NCI-H1105 treated with DMSO at 0.1 percent for 48 hours (cell line): ENCODE measurements around the gene FAM83C.

Source experiments
- DNase-seq: peaks from one replicate; lab custom pipeline; 2025; lab: John Stamatoyannopoulos, UW

The FAM83C gene

GRCh38 chr20:35291654-35292503, at the start of gene FAM83C:
TSS of gene FAM83C (minus strand) at chr20:35292425. CDS start at chr20:35292304, 121 bp downstream.
- DNase-seq = no peak

DNA sequence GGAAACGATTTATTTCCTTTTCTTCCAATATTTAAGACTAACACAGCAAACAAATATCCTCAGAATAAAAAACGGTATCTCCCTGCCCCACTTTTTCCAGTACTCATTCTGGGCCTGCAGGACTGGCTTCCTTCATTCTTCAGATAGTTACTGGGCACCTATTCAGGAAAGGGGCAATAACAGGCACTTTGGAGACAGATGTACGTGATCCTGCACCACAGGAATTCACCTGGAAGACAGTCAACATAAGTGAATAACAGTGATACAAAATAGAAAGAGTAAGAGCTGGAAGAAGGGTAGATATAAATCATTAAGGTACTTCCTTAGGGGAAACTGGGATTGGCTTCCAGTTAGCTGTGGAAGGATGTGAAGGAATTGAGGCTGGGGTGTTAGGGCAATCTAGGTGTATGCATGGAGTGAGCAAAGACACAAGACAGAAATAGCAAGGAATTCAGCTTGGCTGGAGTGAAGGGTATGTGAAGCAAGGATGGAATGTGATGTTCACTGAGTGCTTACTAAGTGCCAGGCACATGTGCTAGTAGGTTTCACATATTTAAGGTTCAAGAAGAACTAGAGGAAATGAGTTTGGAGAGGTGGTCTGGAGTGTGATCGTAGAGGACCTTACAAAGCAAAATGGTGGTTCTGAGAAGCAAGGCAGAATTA, 49.3 kb upstream of the FAM83C start:
- no peak for DNase-seq

DNA sequence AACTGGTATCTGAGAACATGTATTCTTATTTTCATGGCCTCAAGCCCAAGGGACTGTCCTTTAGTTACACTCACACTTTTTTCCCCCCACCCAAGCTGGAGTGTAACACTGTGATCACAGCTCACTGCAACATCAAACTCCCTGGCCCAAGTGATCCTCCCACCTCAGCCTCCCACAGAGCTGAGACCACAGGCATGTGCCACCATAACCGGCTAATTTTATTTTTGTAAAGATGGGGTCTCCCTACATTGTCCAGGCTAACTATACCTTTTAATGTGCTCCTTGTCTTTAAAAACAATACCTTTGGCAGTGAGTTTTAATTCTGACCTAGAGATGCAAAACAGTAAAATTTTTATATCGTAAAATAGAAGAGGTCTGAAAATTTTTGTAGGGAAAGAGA, 48.2 kb upstream of the FAM83C start:
- no peak for DNase-seq

DNA sequence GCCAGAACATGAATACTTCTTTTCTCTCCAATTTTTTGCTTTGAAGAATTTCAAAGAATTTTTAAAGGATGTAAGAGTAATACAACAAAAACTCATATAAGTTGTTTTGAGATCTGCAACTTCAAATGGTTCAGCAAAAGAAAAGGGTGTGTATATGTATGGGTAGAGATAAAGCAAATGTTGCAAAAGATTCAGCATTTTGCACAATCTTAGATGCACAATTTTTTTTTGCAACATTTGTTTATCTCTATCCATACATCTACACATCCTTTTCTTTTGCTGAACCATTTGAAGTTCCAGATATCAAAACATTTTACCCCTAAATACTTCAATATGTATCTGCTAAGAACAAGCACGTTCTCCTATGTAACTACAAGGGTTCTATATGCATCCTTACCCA, 47.4 kb upstream of the FAM83C start:
- DNase-seq = no peak

GRCh38 chr20:35339007-35339406, 46.8 kb upstream of the FAM83C start:
- DNase-seq = no peak

GRCh38 chr20:35334311-35335101, 42.3 kb upstream of the FAM83C start:
- no peak for DNase-seq

- no peak for DNase-seq
Observed at GRCh38 chr20:35333606-35334005, 41.4 kb upstream of the FAM83C start.

DNA sequence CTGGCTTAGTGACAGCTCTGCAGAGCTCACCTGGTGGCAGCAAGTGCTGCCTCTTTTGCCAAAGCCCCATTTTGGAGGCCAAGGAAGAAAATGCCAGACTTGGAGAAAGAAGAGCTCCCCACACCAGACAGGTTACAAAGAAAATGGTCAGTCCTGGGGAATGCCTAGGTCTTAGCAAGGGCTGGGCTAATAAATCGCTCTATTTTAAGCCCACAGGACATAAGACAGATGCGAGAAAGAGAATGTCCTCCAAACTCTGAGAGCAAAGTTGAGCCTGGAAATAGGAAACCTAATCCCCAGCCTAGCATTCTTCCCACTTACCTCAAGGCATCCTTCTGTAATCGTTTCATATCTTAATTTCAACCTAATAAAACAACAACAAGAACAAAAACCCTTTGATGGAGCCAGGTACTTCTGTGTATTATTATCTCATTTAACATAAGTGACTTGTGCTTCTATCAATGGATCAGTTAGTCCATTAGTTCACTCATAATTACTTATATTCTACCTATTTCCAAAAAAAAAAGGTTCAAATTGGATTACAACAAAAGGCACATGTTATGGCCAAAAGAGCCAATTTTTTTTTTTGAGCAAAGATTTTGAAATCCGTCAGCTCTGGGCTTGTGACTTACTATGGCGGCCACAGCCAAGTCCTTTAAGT, 40.4 kb upstream of the FAM83C start:
- no peak for DNase-seq

GRCh38 chr20:35329435-35330139, 37.4 kb upstream of the FAM83C start:
- DNase-seq = peak; percentile 28

- DNase-seq = no peak
Observed at GRCh38 chr20:35328689-35329088, 36.5 kb upstream of the FAM83C start.

GRCh38 chr20:35328095-35328685, 36.0 kb upstream of the FAM83C start:
- no peak for DNase-seq

GRCh38 chr20:35327074-35327976, 35.1 kb upstream of the FAM83C start:
- no peak for DNase-seq

GRCh38 chr20:35326740-35327073, 34.5 kb upstream of the FAM83C start:
- no peak for DNase-seq

DNA sequence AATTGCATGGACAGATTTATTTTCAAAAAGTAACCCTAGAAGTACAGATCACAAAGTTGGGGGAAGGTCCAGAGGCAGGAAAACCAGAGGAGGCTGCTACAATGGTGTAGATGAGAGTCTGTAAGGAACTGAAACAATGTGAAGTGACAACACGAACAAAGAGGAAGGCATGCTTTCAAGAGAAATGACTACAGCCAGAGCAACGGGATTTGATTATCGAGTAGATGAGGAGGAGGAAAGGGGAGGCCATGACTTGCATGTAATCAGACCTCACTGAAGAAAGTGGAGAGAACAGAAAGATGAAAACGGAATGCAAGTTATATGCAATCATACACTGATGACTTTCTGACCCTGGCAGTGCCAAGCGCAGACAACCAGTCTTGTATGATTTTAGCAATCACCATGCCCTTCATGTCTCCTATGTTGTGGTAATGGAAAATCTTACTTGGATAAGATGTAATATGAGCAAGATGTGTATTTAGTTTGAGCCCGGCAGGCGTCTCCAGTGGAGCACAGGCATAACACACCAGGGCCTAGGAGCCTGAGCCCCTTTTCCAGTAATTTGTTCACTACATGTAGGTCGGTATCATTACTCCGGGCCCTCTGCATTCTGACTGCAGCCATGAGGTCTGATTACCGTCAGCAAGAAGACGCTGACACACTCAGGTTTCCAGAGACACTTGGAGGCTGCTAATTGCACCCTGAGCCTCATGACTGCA, 34.0 kb upstream of the FAM83C start:
- no peak for DNase-seq

DNA sequence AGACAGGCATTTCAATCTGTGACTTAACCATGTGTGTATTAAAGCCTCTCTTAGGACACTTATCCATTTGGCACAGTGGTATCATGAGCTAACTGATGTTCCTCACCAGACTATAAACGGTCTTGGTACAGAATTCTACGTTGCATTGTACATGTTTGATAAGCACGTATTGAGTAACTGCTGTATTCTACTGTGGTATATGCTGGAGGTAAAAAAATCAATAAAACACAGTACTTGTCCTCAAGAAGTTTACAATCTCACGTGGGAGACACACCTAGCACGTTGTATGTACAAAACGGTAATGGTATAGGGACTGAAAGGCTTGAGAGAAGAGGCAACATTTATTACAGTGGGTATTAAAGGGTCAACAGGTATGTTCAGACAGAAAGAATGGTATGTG, 33.2 kb upstream of the FAM83C start:
- no peak for DNase-seq

- DNase-seq = no peak
Observed at GRCh38 chr20:35320396-35321126, 28.3 kb upstream of the FAM83C start.

GRCh38 chr20:35319871-35320197, 27.6 kb upstream of the FAM83C start:
- no peak for DNase-seq

- no peak for DNase-seq
Observed at GRCh38 chr20:35319192-35319870, 27.1 kb upstream of the FAM83C start.
